GM18517 (cell line): ENCODE measurements around the gene PLEKHH2.

Experiments
- ATAC-seq: cut with Tn5 transposase; IDR thresholded peaks from one replicate; pipeline ENCODE4 v1.9.1; 2021; ENCODE audit warnings: mild to moderate bottlenecking, moderate library complexity; ENCODE audit not compliant: unreplicated experiment

PLEKHH2 gene

DNA sequence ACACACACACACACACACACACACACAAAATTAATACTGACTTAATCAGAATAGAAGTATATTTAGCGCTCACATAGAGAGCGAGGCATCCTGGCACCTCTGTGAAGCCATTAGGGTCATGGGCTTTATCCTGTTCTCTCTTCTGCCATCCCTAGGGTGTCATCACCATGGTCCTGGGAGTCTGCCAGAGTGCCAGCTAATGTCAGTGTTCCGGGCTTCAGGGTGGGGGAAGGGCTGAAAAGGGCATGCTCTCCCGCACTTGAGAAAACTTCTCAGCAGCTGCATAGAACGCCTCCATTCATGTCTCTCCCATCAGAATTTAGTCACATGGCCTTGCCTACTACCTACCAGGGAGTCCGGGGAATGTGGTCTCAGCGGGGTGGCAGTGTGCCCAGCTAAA is 117.1 kb downstream of the PLEKHH2 start:
- ATAC-seq = no peak

DNA sequence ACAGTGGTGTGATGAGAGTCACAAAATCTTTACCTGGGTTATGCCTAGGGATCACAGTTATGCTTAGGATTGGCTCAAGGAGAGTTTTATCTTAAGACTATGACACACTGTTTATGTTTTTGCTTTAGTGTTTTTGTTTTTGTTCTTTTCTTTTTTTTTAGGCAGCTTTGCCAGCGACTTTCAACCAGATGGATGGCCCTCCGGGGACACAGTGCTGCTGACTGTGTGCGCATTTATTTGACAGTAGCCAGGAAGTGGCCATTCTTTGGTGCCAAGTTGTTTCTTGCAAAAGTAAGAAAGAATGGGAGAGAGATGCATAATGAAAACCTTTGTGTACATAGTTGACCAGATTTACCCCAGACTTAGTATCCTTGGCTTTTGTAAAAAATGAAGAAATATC is 121.7 kb downstream of the PLEKHH2 start:
- no peak for ATAC-seq

DNA sequence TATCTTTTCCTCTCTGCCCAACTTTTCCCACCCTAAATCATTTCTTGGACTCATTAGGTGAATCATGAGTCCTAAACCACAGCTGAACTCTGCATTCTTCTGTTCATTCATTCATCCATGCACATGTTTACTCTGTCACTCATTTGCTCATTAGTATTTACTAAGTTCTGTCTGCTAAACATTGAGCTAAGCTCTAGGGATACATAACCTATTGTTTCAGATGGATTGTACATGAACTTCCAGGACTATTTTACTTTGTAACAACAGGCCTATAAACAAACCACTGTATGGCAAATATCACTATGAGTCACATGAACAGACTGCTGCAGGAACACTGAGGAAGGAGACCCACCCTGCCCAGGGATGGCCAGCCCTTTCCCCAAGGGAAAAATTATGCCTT is 122.1 kb downstream of the PLEKHH2 start:
- ATAC-seq = no peak

DNA sequence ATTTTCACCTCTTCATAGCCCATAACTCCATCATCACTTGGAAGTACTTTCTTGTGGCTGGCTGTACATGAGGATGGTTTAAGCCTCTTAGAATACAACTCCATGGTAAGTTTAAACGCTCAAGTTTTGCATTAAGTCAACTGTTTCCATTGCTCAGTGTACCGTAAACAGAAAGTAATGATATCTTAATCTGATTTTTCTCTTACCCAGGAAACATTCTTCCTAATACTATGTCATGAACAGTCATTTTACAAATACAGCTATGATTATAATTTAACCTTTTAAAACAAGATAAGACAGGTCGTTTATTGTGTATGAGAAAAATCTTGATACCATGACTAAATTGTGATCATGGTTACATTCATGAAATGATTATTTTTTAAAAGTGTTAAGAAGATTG is 125.2 kb downstream of the PLEKHH2 start:
- ATAC-seq = no peak

DNA sequence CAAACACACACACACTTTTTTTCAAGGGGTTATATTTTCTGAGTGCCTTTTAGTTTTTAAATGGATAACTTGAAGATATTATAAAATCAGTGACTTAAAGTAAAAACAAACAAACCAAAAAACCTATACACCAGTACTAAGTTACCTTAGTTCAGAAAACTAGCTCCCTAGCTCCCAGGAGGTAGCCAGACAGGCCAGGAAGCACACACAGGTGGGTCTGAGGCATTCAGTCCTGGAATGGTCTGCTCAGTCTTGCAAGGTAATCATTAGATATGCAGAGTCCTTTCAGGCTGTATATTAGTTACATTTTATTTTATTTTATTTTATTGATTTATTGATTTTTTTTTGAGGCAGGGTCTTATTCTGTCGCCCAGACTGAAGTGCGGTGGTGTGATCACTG is 126.0 kb downstream of the PLEKHH2 start:
- ATAC-seq = no peak

GRCh38 chr2:43764086-43764705 is 127.1 kb downstream of the PLEKHH2 start:
- ATAC-seq = no peak

GRCh38 chr2:43766006-43766405 is 128.9 kb downstream of the PLEKHH2 start:
- no peak for ATAC-seq

DNA sequence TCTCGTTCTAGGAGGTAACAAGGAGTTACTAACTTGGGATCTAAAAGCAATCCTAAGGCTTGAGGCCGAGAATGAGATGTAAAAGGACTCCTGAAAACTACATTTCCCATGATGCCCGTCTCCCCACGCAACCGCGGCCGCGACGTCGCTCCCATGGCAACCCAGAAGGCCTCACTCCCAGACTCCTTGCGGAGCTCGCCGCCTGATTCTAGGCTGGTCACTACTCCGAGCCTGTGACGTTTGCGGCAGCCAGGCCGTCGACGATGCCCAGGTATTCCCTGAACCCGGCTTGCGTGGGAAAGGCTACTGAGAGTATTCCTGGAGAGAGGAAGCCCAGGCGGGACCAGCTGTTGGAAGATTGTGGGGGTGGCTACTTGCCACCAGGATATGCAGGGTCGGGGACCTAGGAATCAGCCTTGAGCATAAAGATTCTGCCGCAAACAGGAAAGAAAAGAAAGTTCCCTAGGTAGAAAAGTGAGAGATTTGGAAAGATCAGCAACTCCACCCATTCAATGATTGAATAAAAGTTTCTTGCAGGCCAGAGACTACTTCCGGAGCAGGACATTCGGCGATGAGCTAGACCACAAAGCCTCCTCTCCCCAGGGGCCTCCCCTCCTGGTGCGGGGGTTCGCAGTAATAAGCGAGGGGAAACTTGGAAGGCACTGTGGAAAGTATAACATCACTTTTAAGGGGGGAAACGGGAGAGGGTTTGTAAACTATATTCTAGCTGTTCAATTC is 137.0 kb downstream of the PLEKHH2 start, which contains the start of gene DYNC2LI1:
DYNC2LI1 (plus strand) TSS at position 164 of the 738 bp plus-strand sequence; CDS start at position 264, 100 bp downstream.
- ATAC-seq = peak; percentile 94

- ATAC-seq = no peak
Measured at GRCh38 chr2:43774617-43775016, 137.6 kb downstream of the PLEKHH2 start.

- ATAC-seq = no peak
Measured at GRCh38 chr2:43776324-43776723, 139.3 kb downstream of the PLEKHH2 start.

DNA sequence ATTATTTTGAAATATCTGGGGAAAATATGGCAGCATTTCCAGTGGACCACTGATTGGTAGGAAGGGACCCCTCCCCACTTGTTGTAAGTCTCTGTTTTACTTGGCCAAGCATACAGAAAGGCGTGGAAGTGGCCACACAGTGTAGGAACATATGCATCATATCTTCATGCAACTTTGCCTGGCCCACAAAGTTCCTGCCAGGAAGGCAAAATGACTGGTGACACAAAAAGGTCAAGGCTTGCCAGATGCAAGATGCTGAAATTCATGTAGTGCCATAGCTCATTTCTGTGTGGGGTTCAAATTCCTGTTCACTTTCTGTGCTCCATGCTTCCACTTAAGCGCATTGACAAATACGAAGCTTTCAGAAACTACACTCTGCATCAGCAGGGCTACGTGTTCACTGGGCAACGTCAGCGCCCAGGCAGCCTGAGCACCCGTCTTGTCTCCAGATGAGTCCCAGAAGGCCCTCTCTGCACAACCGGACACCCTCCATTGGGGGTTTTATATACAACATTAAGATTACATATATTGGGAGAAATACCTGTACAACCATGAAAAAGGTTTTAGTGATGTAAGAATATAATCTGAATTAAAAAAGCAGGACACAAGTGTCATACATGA is 140.4 kb downstream of the PLEKHH2 start:
- ATAC-seq = no peak

DNA sequence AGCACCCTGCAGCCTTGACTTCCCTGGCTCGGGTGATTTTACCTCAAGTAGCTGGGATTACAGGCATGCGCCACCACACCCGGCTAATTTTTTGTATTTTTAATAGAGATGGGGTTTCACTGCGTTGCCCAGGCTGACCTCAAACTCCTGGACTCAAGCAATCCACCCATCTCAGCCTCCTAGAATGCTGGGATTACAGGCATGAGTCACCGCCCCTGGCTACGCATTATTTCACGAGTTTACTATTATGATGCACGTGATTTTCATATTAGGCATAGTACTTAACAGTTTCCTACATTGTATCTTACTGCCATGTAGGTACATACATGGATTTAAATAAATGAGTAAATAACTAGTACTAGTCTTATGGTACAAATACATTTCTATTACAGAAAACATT is 141.2 kb downstream of the PLEKHH2 start:
- no peak for ATAC-seq

DNA sequence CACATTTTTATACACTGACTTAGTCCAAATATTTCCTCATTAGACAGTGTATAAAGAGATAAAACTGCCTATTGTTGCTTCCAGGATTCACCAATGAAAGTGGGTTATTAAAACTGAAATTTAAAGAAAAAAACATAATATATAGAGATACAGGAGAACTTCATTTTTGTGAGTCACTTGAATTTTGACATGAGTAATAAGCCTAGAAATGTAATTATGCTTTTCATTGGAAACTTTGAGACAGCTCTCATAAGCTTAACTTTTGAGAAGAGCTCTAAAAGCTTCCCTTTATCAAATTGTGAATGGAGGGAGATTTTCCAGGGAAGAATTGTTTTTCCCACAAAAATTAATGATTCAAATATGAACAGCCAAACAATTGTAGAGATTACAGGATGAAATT is 150.8 kb downstream of the PLEKHH2 start:
- no peak for ATAC-seq

DNA sequence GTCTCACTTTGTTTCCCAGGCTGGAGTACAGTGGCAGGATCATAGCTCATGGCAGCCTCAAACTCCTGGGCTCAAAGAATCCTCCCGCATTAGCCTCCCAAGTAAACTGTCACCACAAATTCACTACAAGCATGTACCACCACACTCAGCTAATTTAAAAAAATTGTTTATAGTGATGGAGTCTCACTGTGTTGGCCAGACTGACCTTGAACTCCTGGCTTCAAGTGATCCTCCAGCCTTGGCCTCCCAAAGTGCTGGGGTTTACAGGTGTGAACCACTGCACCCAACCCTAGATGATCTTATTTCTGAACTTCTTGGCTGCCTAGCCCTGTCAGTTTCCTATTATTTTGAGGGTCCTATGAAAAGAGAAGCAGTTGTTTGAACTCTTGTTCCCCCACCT is 151.6 kb downstream of the PLEKHH2 start:
- ATAC-seq = no peak

DNA sequence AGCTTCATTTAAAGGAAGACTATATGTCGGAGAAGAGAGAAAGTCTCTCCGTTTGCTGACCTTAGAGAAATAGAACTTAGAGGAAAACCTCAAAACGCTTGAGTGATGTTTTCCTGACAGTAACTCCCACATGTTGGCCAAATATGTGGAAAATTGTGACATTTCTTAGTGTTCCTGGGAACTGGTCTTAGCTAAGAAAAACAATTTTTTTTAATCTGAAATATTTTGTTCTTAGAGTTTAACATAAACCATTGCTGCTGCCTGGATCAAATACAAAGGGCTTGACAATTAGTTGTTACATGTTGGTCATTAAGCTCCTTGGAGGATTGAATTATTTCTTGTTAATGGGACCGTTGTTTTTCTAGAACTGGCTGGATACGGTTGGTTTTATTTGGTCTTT is 153.1 kb downstream of the PLEKHH2 start:
- ATAC-seq = no peak

GRCh38 chr2:43791035-43791765 is 154.1 kb downstream of the PLEKHH2 start:
- ATAC-seq = no peak

- ATAC-seq = no peak
Measured at GRCh38 chr2:43792653-43793052, 155.6 kb downstream of the PLEKHH2 start.

DNA sequence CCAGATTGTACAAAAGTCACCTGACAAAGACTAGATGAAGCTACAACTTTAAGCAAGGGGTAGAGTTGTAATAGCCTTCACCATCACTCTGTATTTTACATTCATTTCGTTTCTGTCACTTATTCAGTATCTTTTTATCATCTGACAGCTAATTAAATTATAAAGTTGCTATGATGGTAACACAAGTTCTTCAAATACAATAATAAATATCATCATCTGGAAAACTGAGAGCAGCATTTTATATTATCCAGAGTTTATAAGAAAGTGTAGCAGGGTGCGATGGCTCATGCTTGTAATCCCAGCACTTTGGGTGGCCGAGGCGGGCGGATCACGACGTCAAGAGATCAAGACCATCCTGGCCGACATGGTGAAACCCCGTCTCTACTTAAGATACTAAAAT is 157.9 kb downstream of the PLEKHH2 start:
- ATAC-seq = no peak

DNA sequence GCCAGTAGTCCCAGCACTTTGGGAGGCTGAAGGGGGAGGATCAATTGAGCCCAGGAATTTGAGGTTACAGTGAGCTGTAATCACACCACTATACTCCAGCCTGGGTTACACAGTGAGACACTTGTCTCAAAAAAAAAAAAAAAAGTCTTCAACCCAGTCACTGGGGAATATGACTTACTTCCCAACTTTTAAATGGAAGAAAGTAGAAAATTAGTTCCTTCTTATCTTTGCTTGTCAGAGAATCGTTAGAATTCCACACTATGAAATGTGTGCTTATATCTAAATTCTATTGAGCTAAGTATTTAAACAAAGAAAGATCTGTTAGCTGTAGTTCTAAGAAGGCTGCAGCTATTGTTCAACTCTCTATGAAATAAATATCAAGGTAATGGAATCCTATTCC is 159.1 kb downstream of the PLEKHH2 start:
- no peak for ATAC-seq

GRCh38 chr2:43798300-43798699 is 161.2 kb downstream of the PLEKHH2 start:
- ATAC-seq = no peak

GRCh38 chr2:43800894-43801293 is 163.8 kb downstream of the PLEKHH2 start:
- no peak for ATAC-seq

GRCh38 chr2:43802135-43802534 is 165.1 kb downstream of the PLEKHH2 start:
- no peak for ATAC-seq
